Urothelium cell line (cell line): ENCODE measurements around the gene DEFB132.

Source experiments
- DNase-seq: peaks from one replicate; pipeline ENCODE4 v3.0.0; 2011; ENCODE audit warnings: low spot score, mixed read lengths
- FAIRE-seq: peaks from 2 replicates; lab custom pipeline; 2011; peaks lifted over from hg19 to GRCh38; lab: Jason Lieb, UNC

Gene DEFB132

DNA sequence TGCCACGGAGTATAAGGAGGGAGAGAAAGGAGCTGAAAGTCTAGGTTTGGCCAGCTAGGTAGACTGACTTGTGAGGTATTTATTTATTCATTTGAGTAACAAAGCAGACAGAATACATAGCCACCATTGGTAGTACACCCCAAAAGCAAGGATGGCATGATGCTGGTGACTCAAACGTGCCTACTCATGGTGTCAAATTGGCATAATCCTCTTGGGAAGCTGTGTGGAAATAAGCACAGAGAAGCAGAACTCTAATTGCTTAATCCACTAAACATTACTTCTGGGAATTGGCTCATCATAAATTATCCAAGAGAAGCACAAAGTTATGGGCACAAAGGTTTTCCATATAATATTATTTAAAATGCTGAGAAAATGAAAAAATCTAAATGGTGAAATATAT lies 2.5 kb downstream of the DEFB132 start:
- FAIRE-seq, result no peak
- DNase-seq, result no peak

DNA sequence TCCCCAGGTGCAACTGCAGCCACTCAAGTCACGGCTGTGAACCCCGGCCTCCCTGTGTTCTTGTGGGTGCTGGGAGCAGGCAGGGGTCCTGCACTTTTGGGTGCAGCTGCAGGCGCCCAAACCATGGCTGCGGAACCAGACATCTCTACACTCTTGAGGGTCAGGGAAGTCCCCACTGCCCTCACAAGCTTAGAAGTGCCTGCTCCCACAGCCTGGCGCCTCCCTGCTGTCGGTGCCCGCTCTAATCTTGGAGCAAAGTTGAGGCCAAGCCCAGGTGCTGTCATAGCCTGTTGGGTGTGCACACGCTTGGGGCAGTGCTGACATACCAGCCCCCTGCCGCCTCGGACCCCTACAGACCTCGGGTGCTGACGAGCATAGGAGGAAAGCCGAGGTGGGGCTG lies 6.2 kb downstream of the DEFB132 start:
- FAIRE-seq, result no peak

DNA sequence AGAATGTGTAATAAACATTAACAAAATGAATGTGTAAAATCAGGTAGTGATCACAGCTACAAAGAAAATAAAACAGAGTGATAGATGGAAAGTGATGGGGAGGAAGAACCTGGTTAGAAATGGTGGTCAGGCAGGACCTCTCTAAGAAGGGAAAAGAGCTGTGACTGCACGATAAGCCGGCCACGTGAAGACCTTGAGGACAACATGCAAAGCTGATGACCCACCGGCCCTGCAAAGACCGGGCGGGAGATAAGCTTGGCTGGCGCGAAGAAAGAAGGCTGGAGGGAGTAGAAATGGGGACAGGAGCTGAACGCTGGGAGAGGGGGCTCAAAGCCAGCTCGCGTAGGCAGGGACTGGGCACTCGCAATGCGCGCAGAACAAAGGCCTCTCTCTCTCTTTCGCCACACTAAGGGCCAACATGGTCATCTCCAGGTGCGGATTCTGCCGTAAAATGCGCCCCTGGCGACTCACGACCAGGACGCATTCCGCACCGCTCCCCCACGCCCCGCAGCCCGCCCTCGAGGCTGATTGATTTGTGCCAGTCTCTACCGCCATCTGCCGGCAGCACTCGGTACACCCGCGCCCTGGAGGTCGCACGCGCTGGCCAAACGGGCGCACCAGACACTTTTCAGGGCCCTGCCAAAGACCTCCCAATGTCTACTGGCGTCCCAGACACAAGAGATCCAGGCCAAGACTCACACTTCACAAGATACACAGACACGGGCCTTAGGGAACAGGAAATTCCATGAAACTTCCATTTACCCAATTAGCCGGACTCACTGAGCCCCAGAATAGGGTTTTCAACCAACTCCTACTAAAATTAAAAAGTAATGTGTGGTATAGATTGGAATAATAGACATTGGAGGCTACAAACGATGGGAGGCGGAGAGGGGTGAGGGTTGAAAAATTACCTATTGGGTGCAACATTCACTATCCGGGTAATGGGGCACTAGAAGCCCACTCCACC lies 9.4 kb downstream of the DEFB132 start:
- FAIRE-seq (peak; percentile 97), DNase-seq (peak; percentile 91)

More for the DNA sequence above, 6.2 kb downstream of the DEFB132 start:
- DNase-seq, result no peak

DNA sequence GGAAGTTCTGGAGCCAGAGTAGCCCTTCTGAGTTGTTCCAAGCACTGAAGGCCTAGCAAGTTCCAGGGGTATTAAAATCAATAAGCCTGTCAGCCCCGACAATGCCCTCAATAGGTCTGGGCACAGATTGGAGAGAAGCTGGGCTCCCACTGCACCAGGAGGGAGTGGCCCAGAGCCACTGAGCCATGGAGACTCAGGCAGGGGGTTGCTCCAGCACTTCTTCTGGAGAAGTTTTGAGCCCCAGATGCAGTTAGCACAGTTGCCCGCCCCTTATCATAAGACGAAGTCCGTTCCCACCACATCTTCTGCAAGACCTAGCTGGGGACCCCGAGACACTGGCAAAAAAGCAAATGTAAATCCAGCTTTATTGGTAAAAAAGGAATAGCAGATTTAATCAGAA lies 13.0 kb downstream of the DEFB132 start:
- no peak for FAIRE-seq
- no peak for DNase-seq

DNA sequence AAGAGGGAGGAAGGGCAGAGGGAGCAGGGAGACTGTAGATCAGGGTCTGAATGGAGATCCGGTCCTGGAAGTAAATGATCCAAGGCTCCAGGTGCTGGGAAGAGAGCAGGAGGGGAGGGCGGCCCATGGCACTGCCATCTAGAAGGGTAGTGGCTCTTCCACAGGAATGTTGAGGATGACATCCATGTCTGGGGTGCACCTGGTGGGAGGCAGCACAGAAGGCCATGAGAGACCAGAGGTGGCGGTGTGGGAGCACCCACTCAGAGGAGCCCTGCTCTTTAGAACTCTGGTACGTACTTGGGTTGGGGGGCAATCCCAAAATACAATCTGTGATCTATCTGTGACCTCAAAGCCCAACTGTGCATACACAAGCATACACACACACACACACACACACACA lies 13.5 kb downstream of the DEFB132 start:
- DNase-seq (no peak), FAIRE-seq (no peak)

DNA sequence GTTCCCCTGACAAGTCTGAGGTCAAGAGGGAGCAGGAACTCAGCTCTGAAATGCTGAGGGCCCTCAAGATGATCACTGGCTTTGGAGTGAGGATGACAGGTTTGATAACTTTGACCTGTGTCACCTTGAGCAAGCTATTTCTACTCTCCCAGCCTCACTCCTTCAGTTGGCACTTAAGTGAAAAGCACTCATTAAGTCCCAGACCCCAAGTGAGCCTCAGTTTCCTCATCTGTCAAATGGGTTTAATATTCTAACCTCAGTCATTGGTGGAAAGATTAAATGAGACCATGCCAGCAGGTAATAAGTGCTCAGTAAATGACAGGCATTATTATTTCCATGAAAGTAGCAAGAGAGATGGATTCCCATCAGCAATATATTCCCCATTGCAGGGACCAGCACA lies 14.0 kb downstream of the DEFB132 start:
- DNase-seq, result no peak
- no peak for FAIRE-seq

DNA sequence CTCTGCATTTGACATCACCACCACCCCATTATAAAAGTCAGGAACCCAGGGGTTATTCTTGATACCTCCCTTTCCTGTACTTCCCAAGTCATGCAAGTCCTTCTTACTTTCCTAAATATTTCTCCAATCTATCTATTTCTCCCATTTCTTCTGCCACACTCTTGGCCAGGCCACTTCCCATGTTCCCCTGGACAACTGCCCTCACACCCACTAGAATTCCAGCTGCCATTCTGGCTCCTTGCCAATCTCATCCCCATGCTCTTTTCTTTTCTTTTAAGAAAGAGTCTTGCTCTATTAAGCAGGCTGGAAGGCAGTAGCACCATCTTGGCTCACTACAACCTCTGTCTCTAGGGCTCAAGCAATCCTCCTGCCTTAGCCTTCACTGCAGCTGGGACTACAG lies 15.2 kb downstream of the DEFB132 start:
- no peak for DNase-seq
- FAIRE-seq, result no peak

DNA sequence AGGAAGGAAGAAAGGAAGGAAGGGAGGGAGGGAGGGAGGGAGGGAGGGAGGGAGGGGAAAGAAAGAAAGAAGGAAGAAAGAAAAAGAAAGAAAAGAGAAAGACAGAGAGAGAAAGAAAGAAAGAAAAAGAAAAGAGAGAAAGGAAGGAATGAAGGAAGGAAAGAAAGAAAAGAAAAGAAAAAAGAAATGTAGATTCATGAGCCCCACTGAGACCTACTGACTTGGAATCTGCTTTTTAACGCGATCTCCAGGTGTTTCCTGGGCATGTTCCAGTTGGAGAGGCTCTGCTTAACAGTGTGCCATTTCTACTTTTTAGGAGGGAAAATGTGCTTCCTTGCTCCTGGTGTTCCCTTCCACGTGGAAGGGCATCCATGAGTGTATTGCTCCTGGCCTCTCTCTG lies 16.4 kb downstream of the DEFB132 start:
- no peak for DNase-seq
- no peak for FAIRE-seq

DNA sequence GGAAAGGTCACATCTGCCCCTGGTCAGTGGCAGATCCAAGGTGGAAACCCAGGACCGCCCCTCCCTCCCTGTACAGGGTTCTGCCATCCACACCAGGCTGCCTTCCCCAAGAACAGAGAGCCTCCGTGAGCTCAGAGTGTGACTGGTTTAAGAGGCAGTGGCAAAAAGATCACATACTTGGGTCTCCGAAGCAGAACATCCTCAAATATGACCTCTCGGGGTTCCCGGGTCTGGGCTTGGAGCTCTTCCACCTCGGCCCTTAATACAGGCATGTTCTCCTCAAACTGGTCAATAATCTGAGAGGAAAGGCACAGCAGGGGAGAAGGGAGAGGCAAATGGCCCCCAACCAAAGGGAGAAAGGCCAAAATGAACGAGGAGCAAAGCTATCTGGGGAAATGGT lies 18.3 kb downstream of the DEFB132 start:
- DNase-seq (no peak), FAIRE-seq (no peak)

DNA sequence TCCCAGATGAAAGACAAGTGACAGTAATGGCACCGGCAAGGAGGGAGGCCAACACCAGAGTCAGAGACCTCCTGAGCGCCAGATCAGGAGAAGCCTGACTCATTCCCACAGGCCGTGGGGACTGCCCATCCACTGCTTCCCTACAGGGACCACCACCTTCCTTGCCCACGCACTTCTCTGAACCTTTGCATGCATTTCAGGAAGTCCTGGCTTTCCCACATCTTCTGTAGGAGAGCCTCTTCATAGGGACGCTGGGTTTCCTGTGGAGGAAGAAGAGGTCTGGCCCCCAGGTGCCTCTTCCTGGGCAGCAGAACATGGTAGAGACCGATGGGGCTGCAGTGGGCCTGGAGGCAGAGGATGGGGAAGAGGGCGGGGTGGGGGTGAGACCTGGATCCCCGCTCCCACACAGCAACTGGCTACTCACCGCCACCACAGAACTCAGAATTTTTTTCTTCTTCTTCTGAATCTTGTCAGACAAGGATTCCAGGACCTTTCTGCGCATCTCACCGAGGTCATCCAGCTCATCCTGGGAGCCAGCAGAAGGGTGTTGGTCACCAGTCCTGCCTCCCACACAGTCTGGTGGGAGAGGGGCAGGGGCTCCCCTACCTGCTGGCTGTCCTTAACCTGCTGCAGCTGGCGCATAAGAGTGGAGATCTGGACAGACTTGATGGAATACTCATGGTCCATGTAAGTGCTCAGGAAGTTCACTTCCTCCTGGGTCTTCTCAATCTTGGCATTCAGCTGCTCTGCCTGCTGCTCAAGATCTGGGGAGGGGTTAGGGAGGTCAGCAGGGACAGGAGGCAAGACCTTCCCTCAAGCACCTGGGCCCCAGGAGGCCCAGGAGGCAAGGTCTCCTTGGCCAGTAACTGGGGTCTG lies 19.3 kb downstream of the DEFB132 start:
- no peak for FAIRE-seq

DNA sequence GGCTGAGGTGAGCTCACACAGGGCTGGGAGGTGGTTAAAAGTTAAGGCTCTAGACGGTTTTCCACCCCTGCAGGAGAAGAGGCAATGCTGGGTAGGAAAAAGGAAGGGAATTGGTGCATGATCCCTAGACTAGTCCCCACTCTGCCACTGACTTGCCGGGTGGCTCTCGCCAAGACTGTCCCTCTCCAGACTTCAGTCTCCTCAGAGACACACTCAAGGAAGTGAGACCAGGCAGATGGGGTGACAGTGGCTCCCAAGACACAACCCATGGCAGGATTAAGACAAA lies 19.9 kb downstream of the DEFB132 start:
- no peak for FAIRE-seq
- DNase-seq, result no peak

More for the DNA sequence above, 19.3 kb downstream of the DEFB132 start:
- DNase-seq, result no peak

DNA sequence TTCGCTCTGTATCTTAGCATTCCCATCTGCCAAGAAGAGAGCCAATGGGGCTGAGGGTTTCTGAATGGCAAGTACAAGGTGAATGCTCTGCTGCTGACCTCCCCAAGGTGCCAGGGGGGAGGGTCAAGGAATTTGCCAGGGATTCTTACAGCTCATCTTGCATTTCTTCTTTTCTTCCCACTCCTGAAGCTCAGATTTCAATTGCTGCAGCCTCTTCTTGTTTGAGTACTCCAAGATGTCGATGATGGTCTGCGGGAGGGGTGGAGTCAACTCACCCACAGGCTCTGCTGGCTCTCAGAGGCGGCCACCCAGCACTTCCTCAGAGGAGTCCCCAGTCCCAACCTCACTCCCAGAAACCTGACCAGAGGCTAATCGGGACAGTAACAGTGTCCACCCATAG lies 20.7 kb downstream of the DEFB132 start:
- no peak for FAIRE-seq
- DNase-seq, result no peak

DNA sequence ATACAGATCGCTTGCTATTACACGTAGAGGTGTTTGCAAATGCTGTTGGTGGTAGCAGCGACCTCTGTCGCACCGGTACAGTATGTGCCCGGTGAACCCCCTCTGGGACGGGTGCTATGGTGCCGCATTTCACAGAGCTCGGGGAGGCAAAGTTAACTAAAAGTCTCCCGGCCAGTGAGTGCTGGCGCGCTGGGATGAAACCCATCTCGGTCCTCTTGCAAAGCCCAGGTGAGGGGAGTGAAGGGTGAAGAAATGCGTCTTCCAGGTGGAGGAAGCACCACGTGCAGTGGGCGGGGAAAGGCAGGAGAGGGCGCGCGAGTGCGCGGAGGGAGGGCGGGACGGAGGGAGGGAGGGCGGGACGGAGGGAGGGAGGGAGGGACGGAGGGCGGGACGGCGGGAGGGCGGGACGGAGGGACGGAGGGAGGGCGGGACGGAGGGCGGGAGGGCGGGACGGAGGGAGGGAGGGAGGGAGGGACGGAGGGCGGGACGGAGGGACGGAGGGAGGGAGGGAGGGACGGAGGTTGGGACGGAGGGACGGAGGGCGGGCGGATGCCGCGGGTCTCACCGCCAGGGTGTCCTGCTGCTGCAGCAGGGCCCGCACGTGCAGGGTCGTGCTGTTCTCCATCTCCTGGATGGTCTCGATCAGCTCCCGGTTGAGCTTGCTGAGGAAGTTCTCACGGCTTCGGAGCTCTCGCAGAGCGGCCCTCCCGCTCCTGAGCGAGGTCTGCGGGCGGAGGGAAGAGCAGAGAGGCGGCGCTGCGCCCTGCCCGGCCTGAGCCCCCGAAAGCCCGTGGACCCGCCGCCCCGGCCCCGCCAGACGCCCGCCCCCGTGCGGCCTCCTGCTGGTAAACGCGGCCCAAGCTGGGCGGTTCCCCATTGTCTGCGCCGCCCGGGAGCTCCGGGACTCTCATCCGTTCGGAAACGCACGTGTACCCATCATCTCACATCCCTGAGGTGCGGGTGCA lies 21.4 kb downstream of the DEFB132 start:
- no peak for DNase-seq
- FAIRE-seq, result no peak

DNA sequence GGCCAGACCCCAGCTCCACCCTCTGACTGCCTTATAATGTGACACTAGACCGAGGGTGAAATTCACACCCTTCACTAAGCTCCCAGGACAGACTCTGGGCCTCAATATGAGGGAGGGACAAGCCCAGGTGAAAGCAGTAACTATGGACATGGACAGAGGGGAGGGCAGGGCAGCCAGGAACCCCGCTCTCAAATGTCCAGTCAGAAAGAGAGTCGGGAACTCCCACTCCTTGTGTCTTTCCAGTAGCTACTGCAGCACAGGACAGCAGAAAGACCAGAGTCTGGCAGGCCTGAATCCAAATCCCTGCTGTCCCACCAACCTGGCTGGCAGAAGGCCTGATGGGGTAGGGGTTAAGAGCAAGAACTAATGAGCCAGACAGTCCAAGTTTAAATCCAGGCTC lies 26.6 kb downstream of the DEFB132 start:
- FAIRE-seq (no peak), DNase-seq (no peak)

DNA sequence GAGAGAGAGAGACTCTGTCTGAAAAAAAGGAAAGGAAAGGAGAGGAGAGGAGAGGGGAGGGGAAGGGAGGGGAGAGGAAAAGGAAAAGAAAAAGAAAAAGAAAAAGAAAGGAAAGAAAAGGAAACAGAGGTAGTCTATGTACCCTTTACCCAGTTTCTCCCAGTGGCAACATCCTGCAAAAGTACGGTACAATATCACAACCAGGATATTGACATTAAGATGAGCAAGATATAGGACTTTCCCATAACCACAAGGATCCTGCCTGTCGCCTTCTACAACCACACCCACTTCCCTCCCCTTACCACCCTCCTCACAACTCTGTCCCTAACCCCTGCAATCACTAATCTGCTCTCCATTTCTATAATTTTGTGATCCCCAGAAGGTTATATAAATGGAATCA lies 29.0 kb downstream of the DEFB132 start:
- DNase-seq (no peak), FAIRE-seq (no peak)

DNA sequence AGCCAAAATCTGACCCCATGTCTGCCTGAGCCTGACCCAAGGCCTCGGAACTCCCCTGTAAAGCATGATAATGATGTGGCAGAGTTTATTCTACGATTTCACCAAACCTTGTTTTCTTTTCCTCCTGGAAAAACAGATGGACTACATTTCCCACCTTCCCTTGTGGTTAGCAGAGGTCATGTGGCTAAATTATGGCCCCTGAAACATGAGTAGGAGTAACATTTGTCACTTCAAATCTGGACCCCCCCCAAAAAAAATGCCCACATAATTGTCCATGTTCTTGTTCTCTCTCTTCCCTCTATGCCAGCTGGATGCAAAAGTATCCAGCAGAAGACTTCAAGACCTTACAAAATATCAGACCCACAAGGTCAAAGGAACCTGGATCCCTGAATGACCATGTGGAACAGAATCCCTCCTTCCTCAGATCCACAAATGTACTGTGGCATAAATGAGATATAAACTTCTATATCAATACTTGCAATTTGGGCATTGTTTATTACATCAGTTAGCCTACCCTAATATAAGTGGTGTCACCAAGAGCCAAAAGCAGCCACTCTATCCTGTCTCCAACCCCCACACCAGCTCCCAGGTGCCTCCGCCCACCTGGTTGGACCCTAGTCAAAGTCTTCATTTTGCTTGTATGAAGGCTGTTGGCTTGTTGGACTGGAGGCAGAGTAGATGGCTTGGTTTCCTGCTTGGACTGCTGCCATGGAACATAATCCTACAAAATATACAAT lies 31.6 kb downstream of the DEFB132 start:
- no peak for DNase-seq
- FAIRE-seq, result no peak

DNA sequence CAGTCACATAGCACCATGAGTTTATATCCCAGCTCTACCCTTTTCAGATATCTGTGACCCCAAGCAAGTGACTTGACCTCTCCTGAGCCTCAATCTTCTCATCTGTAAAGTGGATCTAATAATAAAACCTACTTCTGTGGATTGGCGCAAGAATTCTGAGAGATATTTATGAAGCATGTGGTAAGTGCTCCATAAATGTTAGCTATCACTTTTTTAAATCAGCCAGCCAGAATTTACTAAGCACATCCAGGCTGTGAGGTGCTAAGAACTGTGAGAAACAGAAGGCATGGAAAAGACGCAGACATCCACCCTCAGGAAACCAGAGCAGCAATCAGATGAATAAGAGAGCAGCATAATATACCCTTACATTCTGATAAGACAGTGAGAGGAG lies 32.2 kb downstream of the DEFB132 start:
- no peak for FAIRE-seq
- DNase-seq, result no peak

DNA sequence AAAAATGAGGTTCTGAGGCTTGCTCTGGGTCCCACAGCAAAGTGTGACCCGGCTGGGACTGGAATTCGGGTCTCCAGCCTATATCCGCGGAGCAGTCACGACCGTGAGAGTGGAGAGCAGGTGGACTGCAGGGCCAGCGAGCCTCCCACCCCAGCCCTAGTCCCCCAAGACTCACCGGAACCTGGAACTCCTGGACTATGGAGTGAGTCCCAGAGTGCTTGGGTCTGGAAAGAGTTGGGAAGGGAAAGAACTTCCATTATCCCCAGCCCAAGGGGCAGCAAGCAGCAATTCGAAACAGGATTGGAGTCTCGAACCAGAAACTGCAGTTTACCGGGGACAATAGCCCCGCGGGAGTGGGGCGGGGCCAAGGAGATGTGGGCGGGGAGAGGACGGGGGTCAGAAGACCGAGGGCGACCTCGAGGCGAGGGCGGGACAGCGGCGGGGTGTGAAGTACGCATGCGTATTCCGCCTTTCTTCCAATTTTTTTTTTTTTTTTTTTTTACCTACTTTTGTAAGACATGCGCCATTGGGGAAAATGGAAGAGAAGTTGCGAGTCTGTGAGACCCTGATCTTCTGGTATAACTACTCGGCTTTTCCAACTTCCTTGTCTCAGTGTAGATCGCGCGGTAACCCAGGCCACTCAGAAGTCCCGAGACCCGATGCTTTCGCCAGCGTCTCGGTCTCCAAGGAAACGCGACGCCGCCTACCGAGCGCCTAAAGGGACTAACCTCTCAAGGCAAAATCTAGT lies 32.7 kb downstream of the DEFB132 start, which contains the start of gene C20orf96:
Gene C20orf96 (minus strand): TSS at position 667 of the 748 bp plus-strand sequence. CDS start 140 bp downstream, at position 527.
- FAIRE-seq, result no peak
- DNase-seq, result peak; percentile 97

DNA sequence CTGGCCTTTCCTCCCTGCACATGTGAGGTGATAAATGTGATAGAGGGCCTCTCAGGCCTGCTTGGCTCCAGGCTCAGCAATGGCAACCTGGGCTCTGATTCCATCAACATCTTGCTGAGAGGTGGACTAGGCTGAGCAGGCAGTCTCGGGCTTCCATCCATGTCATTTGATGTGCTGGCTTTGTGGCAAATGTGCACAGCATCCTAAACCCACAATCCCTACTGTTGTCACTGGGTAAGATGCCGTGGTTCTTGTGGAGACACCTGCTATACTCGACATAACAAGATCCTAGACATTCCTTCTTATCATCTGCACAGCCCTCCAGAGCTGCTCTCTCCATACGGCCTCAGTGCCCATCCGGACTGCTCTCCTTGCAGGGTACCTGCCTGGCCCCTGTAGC lies 37.1 kb downstream of the DEFB132 start:
- no peak for FAIRE-seq
- no peak for DNase-seq
